HG02840 (cell line): ENCODE measurements around the gene BMP10.

ENCODE experiments used
- ATAC-seq: cut with Tn5 transposase; IDR thresholded peaks from one replicate; pipeline ENCODE4 v1.9.1; 2021; ENCODE audit warnings: mild to moderate bottlenecking, moderate library complexity, moderate number of reproducible peaks; ENCODE audit not compliant: unreplicated experiment, low FRiP score

Gene BMP10

DNA sequence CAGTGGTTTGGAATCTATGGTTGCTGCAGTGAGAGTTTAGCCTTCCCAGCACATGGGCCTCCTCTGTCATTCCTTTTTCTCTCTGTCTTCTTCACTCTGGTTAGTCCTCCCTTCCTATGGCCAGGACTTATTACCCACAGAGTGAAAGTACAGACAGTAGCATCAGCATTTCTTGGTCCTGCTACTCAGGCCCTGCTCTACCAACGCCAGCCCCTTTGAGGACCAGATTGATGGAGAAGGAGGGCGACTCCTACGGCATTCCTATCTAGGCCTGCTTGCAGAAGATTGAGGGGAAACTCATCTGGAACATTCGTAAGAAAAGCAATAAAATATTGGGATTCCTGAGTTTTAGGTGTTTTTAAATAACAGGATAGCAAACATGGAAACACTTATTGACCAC, 43.5 kb downstream of the BMP10 start:
- no peak for ATAC-seq

DNA sequence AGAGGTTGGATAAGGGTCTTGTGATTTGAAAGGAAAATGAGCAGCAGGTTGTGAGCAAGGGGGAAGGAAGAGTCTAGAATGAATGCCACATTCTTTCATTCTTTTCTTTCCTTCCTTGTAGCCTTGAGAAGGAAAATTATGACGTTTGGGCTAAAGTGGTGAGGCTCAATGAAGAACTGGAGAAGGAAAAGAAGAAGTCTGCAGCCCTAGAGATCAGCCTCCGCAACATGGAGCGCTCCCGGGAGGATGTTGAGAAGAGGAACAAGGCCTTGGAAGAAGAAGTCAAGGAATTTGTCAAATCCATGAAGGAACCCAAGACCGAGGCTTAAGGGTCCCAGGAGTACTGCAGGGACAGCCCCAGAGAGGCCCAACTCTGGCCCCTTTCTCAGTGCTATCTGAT, 45.3 kb downstream of the BMP10 start:
- no peak for ATAC-seq

DNA sequence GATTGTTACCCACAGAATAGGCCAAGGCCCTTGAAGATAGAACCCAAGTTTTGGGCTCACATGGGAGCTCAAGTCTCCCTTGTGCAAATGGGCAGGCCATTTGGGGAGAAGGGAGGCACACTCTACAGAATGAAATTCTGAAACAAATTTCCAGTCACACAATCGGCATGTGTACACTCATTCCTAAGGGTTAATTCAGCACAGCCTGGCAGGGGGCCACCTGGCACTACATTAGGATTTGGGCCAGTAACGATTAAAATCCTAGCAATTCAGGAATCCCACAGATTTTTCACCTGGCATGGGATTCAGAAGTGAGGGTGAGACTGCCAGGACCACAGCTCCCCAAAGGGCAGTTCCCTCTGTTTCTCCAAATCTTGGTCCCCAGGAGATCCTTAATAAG, 46.4 kb downstream of the BMP10 start:
- no peak for ATAC-seq

GRCh38 chr2:68822207-68822872, 48.9 kb downstream of the BMP10 start:
- ATAC-seq: no peak

- no peak for ATAC-seq
Measured at GRCh38 chr2:68819556-68819955, 51.6 kb downstream of the BMP10 start.

- ATAC-seq: no peak
Measured at GRCh38 chr2:68817306-68817705, 53.9 kb downstream of the BMP10 start.
